PC-9 (cell line): ENCODE results near the gene SEC16A.

ENCODE experiments used
- EZH2 ChIP-seq: fragments of 200-600 bp; sonication (generic); IDR thresholded peaks from 2 replicates; pipeline ENCODE4 v1.8.0; 2017; ENCODE audit warnings: antibody characterized with exemption, low read depth
- TF ChIP-seq, protein P1 (sequence below): fragments of 200-600 bp; sonication (generic); conservative IDR thresholded peaks from 2 replicates; pipeline ENCODE4 v1.6.1; 2017; ENCODE audit warnings: mixed run types, antibody characterized with exemption, mild to moderate bottlenecking, moderate library complexity

DNA sequence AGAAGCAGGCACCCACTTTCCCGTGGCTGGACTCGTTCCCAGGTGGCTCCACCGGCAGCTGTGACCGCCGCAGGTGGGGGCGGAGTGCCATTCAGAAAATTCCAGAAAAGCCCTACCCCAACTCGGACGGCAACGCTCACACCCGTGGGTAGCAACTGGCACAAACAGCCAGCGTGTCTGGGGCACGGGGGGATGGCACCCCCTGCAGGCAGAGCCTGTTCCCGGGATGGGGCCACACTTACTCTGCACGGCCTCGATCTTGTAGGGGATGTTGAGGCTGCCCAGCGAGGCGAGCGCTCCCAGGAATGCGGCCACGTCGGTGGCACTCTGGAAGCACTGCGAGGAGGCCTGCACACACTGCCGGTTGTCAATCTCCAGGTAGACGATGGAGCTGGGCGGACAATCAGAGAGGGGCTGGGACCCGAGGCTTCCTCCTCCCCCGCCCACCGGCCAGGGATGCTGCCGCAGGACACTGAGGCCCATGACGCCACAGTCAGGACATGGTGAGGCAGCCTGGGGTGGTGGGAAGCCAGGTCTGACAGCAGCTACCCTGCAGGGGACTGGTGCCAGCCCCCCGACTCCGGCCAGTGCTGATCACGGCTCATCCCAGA lies 20.2 kb upstream of the SEC16A start:
- TF ChIP-seq, protein P1, sequence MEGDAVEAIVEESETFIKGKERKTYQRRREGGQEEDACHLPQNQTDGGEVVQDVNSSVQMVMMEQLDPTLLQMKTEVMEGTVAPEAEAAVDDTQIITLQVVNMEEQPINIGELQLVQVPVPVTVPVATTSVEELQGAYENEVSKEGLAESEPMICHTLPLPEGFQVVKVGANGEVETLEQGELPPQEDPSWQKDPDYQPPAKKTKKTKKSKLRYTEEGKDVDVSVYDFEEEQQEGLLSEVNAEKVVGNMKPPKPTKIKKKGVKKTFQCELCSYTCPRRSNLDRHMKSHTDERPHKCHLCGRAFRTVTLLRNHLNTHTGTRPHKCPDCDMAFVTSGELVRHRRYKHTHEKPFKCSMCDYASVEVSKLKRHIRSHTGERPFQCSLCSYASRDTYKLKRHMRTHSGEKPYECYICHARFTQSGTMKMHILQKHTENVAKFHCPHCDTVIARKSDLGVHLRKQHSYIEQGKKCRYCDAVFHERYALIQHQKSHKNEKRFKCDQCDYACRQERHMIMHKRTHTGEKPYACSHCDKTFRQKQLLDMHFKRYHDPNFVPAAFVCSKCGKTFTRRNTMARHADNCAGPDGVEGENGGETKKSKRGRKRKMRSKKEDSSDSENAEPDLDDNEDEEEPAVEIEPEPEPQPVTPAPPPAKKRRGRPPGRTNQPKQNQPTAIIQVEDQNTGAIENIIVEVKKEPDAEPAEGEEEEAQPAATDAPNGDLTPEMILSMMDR, result no peak; the same call in 1 of the 2 replicates
- no peak for TF ChIP-seq EZH2
